Esophagus muscularis mucosa (tissue), 4 donors: Measurements from ENCODE around the gene NR2F1-AS1. TPM values are rescaled to one million over a fixed set of nuclear protein-coding genes. Genes with fewer than 3 reads are reported as not detected.
"Not testable (repeated sequence)": the region's sequence is repeated elsewhere in the genome, so short reads cannot be mapped to it uniquely, and the experiment has no call there.

Source experiments
- DNase-seq: peaks from one replicate; pipeline ENCODE4 v3.0.0-alpha.2; 2017; ENCODE audit errors: extremely low spot score
- H3K27ac ChIP-seq, 4 donors: fragments of 200-600 bp; sonication (generic); replicated peaks in 1 of 4; 1 replicate in 3 of 4; 2 replicates in 1 of 4; pipeline ENCODE4 v1.5.1; 2016 to 2019; ENCODE audit warnings: mild to moderate bottlenecking in 1 of 4
- H3K27me3 ChIP-seq, 4 donors: fragments of 200-600 bp; sonication (generic); one replicate each; pipeline versions ENCODE4 v1.5.1 to v1.6.0; 2016 to 2019
- H3K36me3 ChIP-seq, 4 donors: fragments of 200-600 bp; sonication (generic); one replicate each; pipeline ENCODE4 v1.5.1; 2016 to 2019
- H3K4me1 ChIP-seq, 4 donors: fragments of 200-600 bp; sonication (generic); one replicate each; pipeline ENCODE4 v1.5.1; 2016 to 2019
- H3K4me3 ChIP-seq, 4 donors: fragments of 200-600 bp; sonication (generic); 1 replicate in 2 of 4; 2 replicates in 2 of 4; pipeline ENCODE4 v1.5.1; 2016 to 2019; ENCODE audit warnings: mild to moderate bottlenecking in 4 of 4, moderate library complexity in 1 of 4
- H3K9me3 ChIP-seq, 4 donors: fragments of 200-600 bp; sonication (generic); 1 replicate in 3 of 4; 2 replicates in 1 of 4; pipeline ENCODE4 v1.5.1; 2016 to 2019
- EP300 ChIP-seq: sonication (generic); formaldehyde crosslinking; IDR thresholded peaks from one replicate; pipeline ENCODE4 v1.6.1; 2017; ENCODE audit warnings: antibody characterized with exemption
- POLR2A ChIP-seq: fragments of 450-650 bp; IDR thresholded peaks from one replicate; pipeline ENCODE4 v1.6.1; 2017; ENCODE audit warnings: antibody characterized with exemption, moderate library complexity, mild to moderate bottlenecking, low read depth
- POLR2AphosphoS5 ChIP-seq, 2 donors: sonication (generic); formaldehyde crosslinking; IDR thresholded peaks; one replicate each; pipeline ENCODE4 v1.6.1; 2017; ENCODE audit warnings: antibody characterized with exemption in 2 of 2
- WGBS: methylation state at CpG from one replicate; pipeline ENCODE4 v1.1.5; 2018; 5-methylcytosine and 5-hydroxymethylcytosine counted together
- intact Hi-C: fragments of 100-400 bp; cut with DNase I; formaldehyde crosslinking; loops from one replicate; pipeline ENCODE4 v1.15.1; 2023
- total RNA-seq, 4 donors: library from RNA; depleted of rRNA; stranded (reverse); fragments of >200 nt; gene quantifications; one replicate each; pipeline versions ENCODE4 v1.1.0 to v1.2.1, GENCODE V29; 2016
- TF ChIP-seq, protein P1 (sequence below), 3 experiments: fragments of 200-600 bp in 2 of 3; fragments of 450-650 bp in 1 of 3; sonication (generic) in 2 of 3; IDR thresholded peaks; one replicate each; pipeline ENCODE4 v1.5.1; 2017 to 2019; ENCODE audit warnings: antibody characterized with exemption in 3 of 3, mild to moderate bottlenecking in 2 of 3, moderate library complexity in 1 of 3

The NR2F1-AS1 gene
- total RNA-seq, 4 donors from 2014 or later, result 8.6 to 22.8 (median 9.5) TPM

DNA sequence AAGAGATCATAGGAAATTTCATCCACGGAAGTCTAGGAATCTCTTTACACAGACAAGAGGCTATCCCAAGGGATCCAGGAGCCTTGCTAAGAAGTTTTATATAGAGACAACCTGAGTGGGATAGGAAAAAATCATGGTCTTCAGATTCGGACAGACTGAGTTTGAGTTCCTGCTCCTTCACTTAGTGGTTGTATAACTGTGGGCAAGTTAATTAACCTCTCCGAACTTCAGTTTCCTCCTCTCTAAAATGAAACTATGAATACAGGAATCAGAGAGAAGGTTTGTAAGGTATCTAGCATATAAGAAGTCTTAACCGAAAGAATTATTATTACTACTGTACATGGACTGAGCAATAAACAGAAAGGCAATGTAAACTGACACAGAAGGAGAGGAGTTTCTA lies 35.1 kb downstream of the NR2F1-AS1 start:
- WGBS, result 51% methylated on average over 4 of the region's 4 CpGs
- Histone ChIP-seq H3K27ac (peak overlapping the region; percentile 36 to 41 (median 38)), H3K4me3 (peak overlapping the region in 2 of 4 donors; percentile 6 to 25), H3K9me3 (no peaks in the 10 kb centered on the region), H3K36me3 (no peaks in the 10 kb centered on the region), H3K4me1 (peaks cover 0 to 13% (median 8%) of the 10 kb centered on the region in 4 donors), H3K27me3 (no peaks in the 10 kb centered on the region)
- DNase-seq, result no peak
- intact Hi-C loops, result no loop called here
- TF ChIP-seq POLR2A (no peak), POLR2AphosphoS5 (IDR thresholded peaks at IDR 0.05) (no peak), EP300 (no peak)
- TF ChIP-seq, protein P1, sequence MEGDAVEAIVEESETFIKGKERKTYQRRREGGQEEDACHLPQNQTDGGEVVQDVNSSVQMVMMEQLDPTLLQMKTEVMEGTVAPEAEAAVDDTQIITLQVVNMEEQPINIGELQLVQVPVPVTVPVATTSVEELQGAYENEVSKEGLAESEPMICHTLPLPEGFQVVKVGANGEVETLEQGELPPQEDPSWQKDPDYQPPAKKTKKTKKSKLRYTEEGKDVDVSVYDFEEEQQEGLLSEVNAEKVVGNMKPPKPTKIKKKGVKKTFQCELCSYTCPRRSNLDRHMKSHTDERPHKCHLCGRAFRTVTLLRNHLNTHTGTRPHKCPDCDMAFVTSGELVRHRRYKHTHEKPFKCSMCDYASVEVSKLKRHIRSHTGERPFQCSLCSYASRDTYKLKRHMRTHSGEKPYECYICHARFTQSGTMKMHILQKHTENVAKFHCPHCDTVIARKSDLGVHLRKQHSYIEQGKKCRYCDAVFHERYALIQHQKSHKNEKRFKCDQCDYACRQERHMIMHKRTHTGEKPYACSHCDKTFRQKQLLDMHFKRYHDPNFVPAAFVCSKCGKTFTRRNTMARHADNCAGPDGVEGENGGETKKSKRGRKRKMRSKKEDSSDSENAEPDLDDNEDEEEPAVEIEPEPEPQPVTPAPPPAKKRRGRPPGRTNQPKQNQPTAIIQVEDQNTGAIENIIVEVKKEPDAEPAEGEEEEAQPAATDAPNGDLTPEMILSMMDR (IDR thresholded peaks at IDR 0.05), result no peak

DNA sequence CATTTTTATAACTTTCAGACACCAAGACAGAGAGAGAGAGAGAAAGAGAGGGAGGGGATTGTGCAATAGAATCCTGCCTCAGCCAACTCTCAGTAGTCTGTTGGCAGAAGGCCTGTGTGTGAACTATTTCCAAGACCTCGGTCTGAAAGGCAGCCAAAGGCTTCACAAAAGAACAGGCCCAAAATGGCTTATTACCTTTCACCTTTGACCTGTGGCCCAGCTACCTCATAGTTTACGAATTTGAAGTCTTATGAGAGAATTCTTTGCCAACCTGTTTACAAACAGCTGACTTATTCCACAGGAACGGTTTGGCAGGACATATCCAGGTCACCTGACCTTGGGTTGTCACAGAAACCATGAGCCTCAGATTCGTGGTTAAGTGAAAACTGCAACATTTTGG lies 48.6 kb downstream of the NR2F1-AS1 start:
- Histone ChIP-seq H3K27me3 (no peaks in the 10 kb centered on the region), H3K36me3 (peaks cover 0 to 4% (median 0%) of the 10 kb centered on the region in 4 donors), H3K9me3 (peaks cover 0 to 11% (median 4%) of the 10 kb centered on the region in 4 donors), H3K4me3 (no peak overlapping the region), H3K27ac (peak overlapping the region; percentile 33 to 58 (median 49)), H3K4me1 (peaks cover 14 to 22% (median 17%) of the 10 kb centered on the region in 4 donors)
- TF ChIP-seq POLR2A (no peak), POLR2AphosphoS5 (IDR thresholded peaks at IDR 0.05) (peak; percentile 59 to 72)
- TF ChIP-seq, protein P1 (IDR thresholded peaks at IDR 0.05), result no peak
- intact Hi-C loops, result no loop called here
- 22% methylated on average over 4 of the region's 4 CpGs for WGBS
- peak; percentile 94 for DNase-seq

DNA sequence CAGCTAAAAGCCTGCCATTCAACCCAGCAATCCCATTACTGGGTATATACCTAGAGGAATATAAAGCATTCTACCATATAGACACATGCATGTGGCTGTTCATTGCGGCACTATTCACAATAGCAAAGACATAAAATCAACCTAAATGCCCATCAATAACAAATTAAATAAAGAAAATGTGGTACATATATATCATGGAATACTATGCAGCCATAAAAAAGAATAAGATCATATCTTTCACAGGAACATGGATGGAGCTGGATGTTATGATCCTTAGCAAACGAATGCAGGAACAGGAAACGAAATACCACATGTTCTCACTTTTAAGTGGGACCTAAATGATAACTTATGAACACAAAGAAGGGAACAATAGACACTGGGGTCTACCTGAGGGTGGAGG lies 59.2 kb downstream of the NR2F1-AS1 start:
- DNase-seq, H3K27me3 ChIP-seq, intact Hi-C loops, H3K27ac ChIP-seq, H3K4me3 ChIP-seq: not testable (repeated sequence)
- peaks cover 0 to 23% (median 9%) of the 10 kb centered on the region in 4 donors for H3K36me3 ChIP-seq
- WGBS, result 99% methylated on average over 3 of the region's 3 CpGs
- peaks cover 0 to 11% (median 8%) of the 10 kb centered on the region in 4 donors for H3K4me1 ChIP-seq
- peaks cover 0 to 14% (median 1%) of the 10 kb centered on the region in 4 donors for H3K9me3 ChIP-seq

DNA sequence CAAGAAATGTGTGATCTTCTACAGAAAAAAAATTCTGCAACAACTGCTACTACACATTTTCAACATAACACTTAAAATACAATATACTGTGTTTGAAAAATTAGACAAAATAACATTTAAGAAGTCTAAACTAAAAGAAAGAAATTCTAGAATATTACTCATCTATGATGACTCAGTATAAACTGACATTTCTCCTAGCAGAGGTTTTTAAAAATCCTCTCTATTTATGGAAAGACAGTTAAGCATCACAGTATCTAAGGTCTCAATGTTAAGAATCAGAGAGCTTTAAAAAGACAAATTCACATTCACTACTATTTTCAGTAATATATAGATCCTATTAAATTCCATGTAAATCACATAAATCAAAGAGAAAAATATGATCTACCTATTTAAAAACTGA lies 61.3 kb downstream of the NR2F1-AS1 start:
- DNase-seq, result no peak
- Histone ChIP-seq H3K36me3 (peaks cover 0 to 23% (median 9%) of the 10 kb centered on the region in 4 donors), H3K27me3 (no peaks in the 10 kb centered on the region), H3K4me1 (peaks cover 0 to 11% (median 8%) of the 10 kb centered on the region in 4 donors), H3K27ac (no peak overlapping the region), H3K9me3 (peaks cover 0 to 14% (median 0%) of the 10 kb centered on the region in 4 donors), H3K4me3 (no peak overlapping the region)
- TF ChIP-seq, protein P1 (IDR thresholded peaks at IDR 0.05), result no peak
- TF ChIP-seq POLR2A (no peak), EP300 (no peak), POLR2AphosphoS5 (IDR thresholded peaks at IDR 0.05) (no peak)
- intact Hi-C loops, result no loop called here

DNA sequence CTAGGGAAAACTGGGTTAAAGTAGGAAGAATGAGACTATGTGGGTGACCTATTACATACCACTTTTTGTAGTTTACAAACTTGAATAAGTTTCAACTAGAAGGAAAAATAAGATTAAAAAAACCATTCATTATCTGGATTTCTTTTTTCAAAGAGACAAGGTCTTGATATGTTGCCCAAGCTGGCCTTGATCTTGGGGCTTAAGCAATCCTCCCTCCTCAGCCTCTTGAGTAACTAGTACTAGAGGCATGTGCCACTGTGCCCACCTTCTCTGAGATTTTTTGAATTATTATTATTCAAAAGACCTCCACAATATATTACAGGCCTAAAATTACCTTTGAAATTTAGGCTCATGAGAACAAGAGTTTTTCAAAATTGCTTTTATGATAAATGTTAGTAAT lies 63.2 kb downstream of the NR2F1-AS1 start:
- Histone ChIP-seq H3K9me3 (peaks cover 0 to 5% (median 0%) of the 10 kb centered on the region in 4 donors), H3K4me1 (peaks cover 0 to 11% (median 8%) of the 10 kb centered on the region in 4 donors), H3K4me3 (no peak overlapping the region), H3K27me3 (no peaks in the 10 kb centered on the region), H3K36me3 (peaks cover 0 to 8% (median 2%) of the 10 kb centered on the region in 4 donors), H3K27ac (no peak overlapping the region)
- intact Hi-C loops, result no loop called here
- TF ChIP-seq POLR2A (no peak), POLR2AphosphoS5 (IDR thresholded peaks at IDR 0.05) (no peak), EP300 (no peak)
- TF ChIP-seq, protein P1 (IDR thresholded peaks at IDR 0.05), result no peak
- DNase-seq, result no peak
